SU-DHL-6 (cell line): ENCODE measurements around the gene SMARCA1.

Source experiments
- H2AFZ ChIP-seq: fragments of 200-600 bp; sonication (generic); 2 replicates; pipeline ENCODE4 v1.6.1; 2014; ENCODE audit warnings: low read depth, mild to moderate bottlenecking, moderate library complexity, mixed read lengths, antibody characterized with exemption, low read length; ENCODE audit not compliant: severe bottlenecking
- H3F3A ChIP-seq: fragments of 200-600 bp; shearing (Covaris generic); 2 replicates; pipeline ENCODE4 v1.6.0; 2016; ENCODE audit warnings: antibody characterized with exemption, mild to moderate bottlenecking; ENCODE audit not compliant: insufficient read depth
- H3K27ac ChIP-seq: fragments of 200-600 bp; sonication (generic); 2 replicates; pipeline ENCODE4 v1.5.1; 2016; ENCODE audit warnings: low read depth, mild to moderate bottlenecking, low read length, moderate library complexity, mixed read lengths
- H3K27me3 ChIP-seq: fragments of 200-600 bp; sonication (generic), shearing (Covaris generic); 2 replicates; pipeline ENCODE4 v1.6.0; 2014; ENCODE audit warnings: mild to moderate bottlenecking, low read length
- H3K36me3 ChIP-seq: fragments of 200-600 bp; sonication (generic); 2 replicates; pipeline ENCODE4 v1.6.1; 2014; ENCODE audit warnings: mild to moderate bottlenecking, low read length, mixed read lengths
- H3K4me2 ChIP-seq: fragments of 300-600, 200-600 bp; shearing (Covaris generic), sonication (generic); 2 replicates; pipeline ENCODE4 v1.6.0; 2014; ENCODE audit warnings: low read length, low read depth, mild to moderate bottlenecking; ENCODE audit not compliant: poor library complexity, severe bottlenecking
- H3K4me3 ChIP-seq: fragments of 200-600 bp; sonication (generic); 2 replicates; pipeline ENCODE4 v1.5.1; 2014; ENCODE audit warnings: antibody characterized with exemption, low read length, mild to moderate bottlenecking, mixed read lengths; ENCODE audit not compliant: insufficient read depth, poor library complexity, severe bottlenecking
- H3K79me2 ChIP-seq: fragments of 200-600 bp; sonication (generic); 2 replicates; pipeline ENCODE4 v1.6.1; 2014; ENCODE audit warnings: mild to moderate bottlenecking, low read length, moderate library complexity; ENCODE audit not compliant: insufficient read depth
- H3K9ac ChIP-seq: fragments of 200-600 bp; sonication (generic); 2 replicates; pipeline ENCODE4 v1.7.0; 2014; ENCODE audit warnings: mild to moderate bottlenecking, low read length
- H3K9me2 ChIP-seq: fragments of 200-600 bp; sonication (generic); replicated peaks from 2 replicates; pipeline ENCODE4 v1.6.1; 2014; ENCODE audit warnings: low read length; ENCODE audit not compliant: insufficient read depth
- H3K9me3 ChIP-seq: fragments of 200-600 bp; sonication (generic); 2 replicates; pipeline ENCODE4 v1.6.1; 2014; ENCODE audit warnings: low read length, mixed read lengths; ENCODE audit not compliant: insufficient read depth
- H4K20me1 ChIP-seq: fragments of 200-600 bp; sonication (generic); 2 replicates; pipeline ENCODE4 v1.6.1; 2014; ENCODE audit warnings: low read depth, mild to moderate bottlenecking, antibody characterized with exemption, low read length, moderate library complexity, mixed read lengths
- EZH2phosphoT487 ChIP-seq: fragments of 200-600 bp; sonication (generic), shearing (Covaris generic); conservative IDR thresholded peaks from 2 replicates; pipeline ENCODE4 v1.6.1; 2018; ENCODE audit warnings: mild to moderate bottlenecking, antibody characterized with exemption, low read length, moderate library complexity, mixed read lengths
- TF ChIP-seq, protein P1 (sequence below): fragments of 200-600 bp; sonication (generic); IDR thresholded peaks from one replicate; pipeline ENCODE4 v1.5.1; 2017; ENCODE audit warnings: antibody characterized with exemption, mild to moderate bottlenecking, low read length, moderate library complexity; ENCODE audit not compliant: insufficient read depth, poor library complexity, severe bottlenecking

Gene SMARCA1

DNA sequence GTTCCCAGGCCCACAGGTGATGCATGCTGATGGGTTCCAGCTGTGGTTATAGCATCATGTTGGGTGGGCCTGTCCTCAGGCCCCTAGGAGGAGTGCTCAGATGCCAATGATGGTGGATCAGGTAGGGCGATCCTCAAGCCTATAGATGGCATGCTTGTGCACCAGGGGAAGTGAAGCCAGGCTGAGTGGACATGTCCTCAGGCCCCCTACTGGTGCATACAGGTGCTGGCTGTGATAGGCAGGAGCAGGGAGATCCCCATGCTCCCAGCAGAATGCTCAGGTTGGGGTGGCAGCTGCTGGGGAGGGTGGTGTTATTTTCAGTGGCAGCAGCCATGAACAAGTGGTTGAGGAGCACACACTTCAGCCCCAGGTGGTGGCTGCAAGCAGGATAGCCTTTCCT lies 96.0 kb downstream of the SMARCA1 start:
- no peaks in the 10 kb centered on the region for H3K36me3 ChIP-seq
- H3K27ac ChIP-seq = no peak overlapping the region
- H3K4me3 ChIP-seq = no peak overlapping the region
- TF ChIP-seq EZH2phosphoT487 = no peak
- TF ChIP-seq, protein P1, sequence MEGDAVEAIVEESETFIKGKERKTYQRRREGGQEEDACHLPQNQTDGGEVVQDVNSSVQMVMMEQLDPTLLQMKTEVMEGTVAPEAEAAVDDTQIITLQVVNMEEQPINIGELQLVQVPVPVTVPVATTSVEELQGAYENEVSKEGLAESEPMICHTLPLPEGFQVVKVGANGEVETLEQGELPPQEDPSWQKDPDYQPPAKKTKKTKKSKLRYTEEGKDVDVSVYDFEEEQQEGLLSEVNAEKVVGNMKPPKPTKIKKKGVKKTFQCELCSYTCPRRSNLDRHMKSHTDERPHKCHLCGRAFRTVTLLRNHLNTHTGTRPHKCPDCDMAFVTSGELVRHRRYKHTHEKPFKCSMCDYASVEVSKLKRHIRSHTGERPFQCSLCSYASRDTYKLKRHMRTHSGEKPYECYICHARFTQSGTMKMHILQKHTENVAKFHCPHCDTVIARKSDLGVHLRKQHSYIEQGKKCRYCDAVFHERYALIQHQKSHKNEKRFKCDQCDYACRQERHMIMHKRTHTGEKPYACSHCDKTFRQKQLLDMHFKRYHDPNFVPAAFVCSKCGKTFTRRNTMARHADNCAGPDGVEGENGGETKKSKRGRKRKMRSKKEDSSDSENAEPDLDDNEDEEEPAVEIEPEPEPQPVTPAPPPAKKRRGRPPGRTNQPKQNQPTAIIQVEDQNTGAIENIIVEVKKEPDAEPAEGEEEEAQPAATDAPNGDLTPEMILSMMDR = no peak
- no peak overlapping the region for H3K4me2 ChIP-seq
- no peaks in the 10 kb centered on the region for H3K9me2 ChIP-seq
- no peaks in the 10 kb centered on the region for H3K9me3 ChIP-seq
- H4K20me1 ChIP-seq = no peaks in the 10 kb centered on the region
- H2AFZ ChIP-seq = no peak overlapping the region
- H3K27me3 ChIP-seq = no peaks in the 10 kb centered on the region
- H3F3A ChIP-seq = no peaks in the 10 kb centered on the region
- no peaks in the 10 kb centered on the region for H3K79me2 ChIP-seq
- no peak overlapping the region for H3K9ac ChIP-seq

- no peaks in the 10 kb centered on the region for H3F3A ChIP-seq
- no peak overlapping the region for H3K27ac ChIP-seq
- no peak overlapping the region for H3K4me2 ChIP-seq
- H3K9me2 ChIP-seq = no peaks in the 10 kb centered on the region
- no peaks in the 10 kb centered on the region for H4K20me1 ChIP-seq
- TF ChIP-seq EZH2phosphoT487 = no peak
- TF ChIP-seq, protein P1 = no peak
- no peak overlapping the region for H2AFZ ChIP-seq
- H3K79me2 ChIP-seq = no peaks in the 10 kb centered on the region
- H3K36me3 ChIP-seq = no peaks in the 10 kb centered on the region
- H3K9ac ChIP-seq = no peak overlapping the region
- H3K27me3 ChIP-seq = no peaks in the 10 kb centered on the region
- H3K4me3 ChIP-seq = no peak overlapping the region
- H3K9me3 ChIP-seq = no peaks in the 10 kb centered on the region
These were observed 100.1 kb downstream of the SMARCA1 start for GRCh38 chrX:129423191-129423590.

DNA sequence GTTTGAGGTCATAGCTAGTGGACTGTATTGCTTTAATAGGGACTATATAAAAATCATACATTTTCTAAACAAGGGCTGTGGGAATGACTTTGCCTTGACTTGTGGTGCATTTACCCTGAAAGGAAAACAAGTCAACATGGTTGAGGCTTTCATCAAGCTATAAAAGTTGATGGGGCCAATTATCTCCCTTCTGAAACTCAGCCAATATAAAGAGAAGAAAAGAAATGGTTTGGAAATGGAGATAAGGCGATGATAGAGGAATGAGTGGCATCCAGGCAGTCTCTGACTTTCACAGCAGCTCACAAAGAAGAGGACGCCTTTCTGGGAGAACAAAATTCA lies 118.7 kb downstream of the SMARCA1 start:
- Histone ChIP-seq H3K9ac (no peak overlapping the region), H3K9me3 (no peaks in the 10 kb centered on the region), H3K27ac (no peak overlapping the region), H3K79me2 (no peaks in the 10 kb centered on the region), H4K20me1 (no peaks in the 10 kb centered on the region), H3K9me2 (no peaks in the 10 kb centered on the region), H3K27me3 (no peaks in the 10 kb centered on the region), H3K36me3 (no peaks in the 10 kb centered on the region), H3K4me2 (no peak overlapping the region), H3F3A (no peaks in the 10 kb centered on the region), H3K4me3 (no peak overlapping the region), H2AFZ (no peak overlapping the region)
- TF ChIP-seq EZH2phosphoT487 = no peak
- TF ChIP-seq, protein P1 = no peak
